MM.1S (cell line): ENCODE measurements around the gene FAM107B.

Experiments
- CTCF ChIP-seq: fragments of 300-600 bp; sonication (generic); IDR thresholded peaks from 2 replicates; pipeline ENCODE4 v1.5.1; 2016; ENCODE audit warnings: antibody characterized with exemption, low read length, mixed read lengths
- EZH2 ChIP-seq: fragments of 300-600 bp; sonication (generic); optimal IDR thresholded peaks from 2 replicates; pipeline ENCODE3; 2017; ENCODE audit warnings: low read depth, mild to moderate bottlenecking, antibody characterized with exemption, low read length, mixed read lengths
- EZH2phosphoT487 ChIP-seq: fragments of 300-600 bp; sonication (generic); IDR thresholded peaks from 2 replicates; pipeline ENCODE4 v1.6.1; 2018; ENCODE audit warnings: antibody characterized with exemption, low read length

- TF ChIP-seq EZH2phosphoT487 (no peak), CTCF (no peak), EZH2 (no peak)
Observed at GRCh38 chr10:14563359-14563940, 211.2 kb downstream of the FAM107B start.
